Activated CD4-positive, alpha-beta memory T cell treated with anti-CD3 and anti-CD28 coated beads, Interleukin-2, amount 10 ng/mL, durations not matched to agents 7 days and 5 days (primary cell): ENCODE measurements around the gene MNDA. TPM values are rescaled to one million over a fixed set of nuclear protein-coding genes. Genes with fewer than 3 reads are reported as not detected.
"Not testable (repeated sequence)": the region's sequence is repeated elsewhere in the genome, so short reads cannot be mapped to it uniquely, and the experiment has no call there.

Experiments used
- CTCF ChIA-PET: fragments of 350-600 bp; sonication (Branson Sonifier 250); formaldehyde crosslinking; loops from one replicate; lab custom pipeline; 2021; ENCODE audit warnings: antibody characterized with exemption, inconsistent platforms; lab: Charles Lee
- POLR2A ChIA-PET: fragments of 350-600 bp; sonication (Branson Sonifier 250); formaldehyde crosslinking; loops from one replicate; lab custom pipeline; 2021; ENCODE audit warnings: antibody characterized with exemption; lab: Charles Lee
- DNase-seq: peaks from one replicate; pipeline ENCODE4 v3.0.0-alpha.2; 2020
- H3K27ac Mint-ChIP-seq: one replicate; pipeline ENCODE4 v1.8.0; 2021; ENCODE audit warnings: mild to moderate bottlenecking, mixed read lengths
- H3K27me3 Mint-ChIP-seq: one replicate; pipeline ENCODE4 v1.8.0; 2021; ENCODE audit warnings: mixed read lengths
- H3K36me3 Mint-ChIP-seq: one replicate; pipeline ENCODE4 v1.8.0; 2021; ENCODE audit warnings: low read depth, mixed read lengths
- H3K4me1 Mint-ChIP-seq: one replicate; pipeline ENCODE4 v1.8.0; 2021; ENCODE audit warnings: mixed read lengths
- H3K4me3 Mint-ChIP-seq: one replicate; pipeline ENCODE4 v1.8.0; 2021; ENCODE audit warnings: mild to moderate bottlenecking, mixed read lengths
- H3K9me3 Mint-ChIP-seq: one replicate; pipeline ENCODE4 v1.8.0; 2021; ENCODE audit warnings: mixed read lengths
- total RNA-seq, 2 experiments: library from RNA; stranded (reverse); gene quantifications; one replicate each; pipeline ENCODE4 v1.2.3, GENCODE V29; 2021

MNDA gene
- total RNA-seq, 2 experiments from 2014 or later: not detected

- no peak for DNase-seq
- H3K4me3 Mint-ChIP-seq: no peak overlapping the region
- H3K36me3 Mint-ChIP-seq: no peaks in the 10 kb centered on the region
- CTCF ChIA-PET: no interaction called here
- POLR2A ChIA-PET: no interaction called here
- H3K27ac Mint-ChIP-seq: no peak overlapping the region
- no peaks in the 10 kb centered on the region for H3K4me1 Mint-ChIP-seq
- H3K9me3 Mint-ChIP-seq: peaks cover 10% of the 10 kb centered on the region
- peaks cover 7% of the 10 kb centered on the region for H3K27me3 Mint-ChIP-seq
Measured at GRCh38 chr1:158864595-158864994, 33.4 kb downstream of the MNDA start.

- H3K9me3 Mint-ChIP-seq, POLR2A ChIA-PET, H3K27ac Mint-ChIP-seq, H3K4me3 Mint-ChIP-seq, CTCF ChIA-PET, H3K36me3 Mint-ChIP-seq, DNase-seq, H3K4me1 Mint-ChIP-seq, H3K27me3 Mint-ChIP-seq: not testable (repeated sequence)
Measured at GRCh38 chr1:158870438-158870837, 39.3 kb downstream of the MNDA start.

GRCh38 chr1:158873141-158873540 is 42.0 kb downstream of the MNDA start:
- Mint-ChIP-seq H3K36me3 (no peaks in the 10 kb centered on the region), H3K27ac (no peak overlapping the region), H3K4me1 (no peaks in the 10 kb centered on the region), H3K9me3 (peaks cover 9% of the 10 kb centered on the region), H3K27me3 (no peaks in the 10 kb centered on the region), H3K4me3 (no peak overlapping the region)
- CTCF ChIA-PET: no interaction called here
- POLR2A ChIA-PET: no interaction called here
- no peak for DNase-seq

- Mint-ChIP-seq H3K4me3 (no peak overlapping the region), H3K27ac (no peak overlapping the region), H3K4me1 (no peaks in the 10 kb centered on the region), H3K27me3 (no peaks in the 10 kb centered on the region), H3K36me3 (no peaks in the 10 kb centered on the region), H3K9me3 (peaks cover 7% of the 10 kb centered on the region)
- CTCF ChIA-PET: no interaction called here
- no peak for DNase-seq
- POLR2A ChIA-PET: no interaction called here
Measured at GRCh38 chr1:158893654-158894053, 62.5 kb downstream of the MNDA start.

GRCh38 chr1:158898722-158899121 is 67.6 kb downstream of the MNDA start:
- ChIA-PET POLR2A (no interaction called here), CTCF (no interaction called here)
- no peak for DNase-seq
- H3K36me3 Mint-ChIP-seq: no peaks in the 10 kb centered on the region
- H3K4me3 Mint-ChIP-seq: no peak overlapping the region
- H3K27ac Mint-ChIP-seq: no peak overlapping the region
- peaks cover 8% of the 10 kb centered on the region for H3K4me1 Mint-ChIP-seq
- H3K9me3 Mint-ChIP-seq: peaks cover 4% of the 10 kb centered on the region
- no peaks in the 10 kb centered on the region for H3K27me3 Mint-ChIP-seq

Other genes with a start within 250 kb of the MNDA start
- gene OR10Z1, start 226.1 kb upstream of the MNDA start, total RNA-seq: not detected
- gene SPTA1, start 144.6 kb upstream of the MNDA start, total RNA-seq: not detected
- gene OR6K2, start 130.7 kb upstream of the MNDA start, total RNA-seq: not detected
- gene OR6K3, start 110.6 kb upstream of the MNDA start, total RNA-seq: not detected
- not detected for gene OR6K6, start 76.6 kb upstream of the MNDA start, total RNA-seq
- gene OR6N1, start 59.2 kb upstream of the MNDA start, total RNA-seq: not detected
- gene OR6N2, start 50.1 kb upstream of the MNDA start, total RNA-seq: not detected
- gene PYHIN1, start 100.2 kb downstream of the MNDA start, total RNA-seq: 10 to 100 TPM; 56.6 to 59.8 TPM
- 100 to 1,000 TPM; 394 to 395 TPM for gene IFI16, start 178.6 kb downstream of the MNDA start, total RNA-seq
- gene AIM2, start 245.4 kb downstream of the MNDA start, total RNA-seq: 10 to 100 TPM; 28.1 to 28.2 TPM